ENCODE data around the gene GFRA1.

Gene GFRA1

GRCh38 chr10:116194061-116194460, 78.9 kb downstream of the GFRA1 start:
- peaks cover 2% of the 10 kb centered on the region; the same call in 1 of the 2 replicates for H3K4me1 ChIP-seq (ENCODE audit: control insufficient read depth, insufficient read depth, low read length)
- CTCF ChIA-PET: no interaction called here
- H3K27ac ChIP-seq (ENCODE audit: extremely low read depth, low read depth, low read length): no peak overlapping the region
- H3K9me3 ChIP-seq (ENCODE audit: control insufficient read depth, insufficient read depth, low read depth, low read length): no peaks in the 10 kb centered on the region
- H3K4me3 ChIP-seq (ENCODE audit: low read depth, low read length): no peak overlapping the region
- POLR2A ChIA-PET: no interaction called here
- TF ChIP-seq ZNF544 (tag by site-specific recombination; IDR thresholded peaks at IDR 0.05) (no peak), SCRT1 (tag by site-specific recombination; IDR thresholded peaks at IDR 0.05; ENCODE audit: borderline replicate concordance) (no peak), ZFP69B (tag by site-specific recombination; IDR thresholded peaks at IDR 0.05) (no peak), ZNF777 (tag by site-specific recombination; IDR thresholded peaks at IDR 0.05; ENCODE audit: borderline replicate concordance) (no peak), ZNF830 (tag by site-specific recombination; IDR thresholded peaks at IDR 0.05; ENCODE audit: low read depth) (no peak), ZNF561 (tag by site-specific recombination; IDR thresholded peaks at IDR 0.05; ENCODE audit: borderline replicate concordance) (no peak), ZNF660 (tag by site-specific recombination; IDR thresholded peaks at IDR 0.05) (no peak), BCL11A (tag by site-specific recombination; IDR thresholded peaks at IDR 0.05; ENCODE audit: low read depth) (no peak), ZNF449 (tag by site-specific recombination; IDR thresholded peaks at IDR 0.05) (no peak), ZNF274 (IDR thresholded peaks at IDR 0.05; ENCODE audit: low read length) (no peak), ZNF274 (tag by site-specific recombination; IDR thresholded peaks at IDR 0.05; ENCODE audit: borderline replicate concordance) (no peak), ZNF513 (tag by site-specific recombination; IDR thresholded peaks at IDR 0.05) (no peak), ZNF555 (tag by site-specific recombination; conservative IDR thresholded peaks at IDR 0.05) (no peak), OVOL3 (tag by site-specific recombination; IDR thresholded peaks at IDR 0.05) (no peak)
- TF ChIP-seq, protein P1, sequence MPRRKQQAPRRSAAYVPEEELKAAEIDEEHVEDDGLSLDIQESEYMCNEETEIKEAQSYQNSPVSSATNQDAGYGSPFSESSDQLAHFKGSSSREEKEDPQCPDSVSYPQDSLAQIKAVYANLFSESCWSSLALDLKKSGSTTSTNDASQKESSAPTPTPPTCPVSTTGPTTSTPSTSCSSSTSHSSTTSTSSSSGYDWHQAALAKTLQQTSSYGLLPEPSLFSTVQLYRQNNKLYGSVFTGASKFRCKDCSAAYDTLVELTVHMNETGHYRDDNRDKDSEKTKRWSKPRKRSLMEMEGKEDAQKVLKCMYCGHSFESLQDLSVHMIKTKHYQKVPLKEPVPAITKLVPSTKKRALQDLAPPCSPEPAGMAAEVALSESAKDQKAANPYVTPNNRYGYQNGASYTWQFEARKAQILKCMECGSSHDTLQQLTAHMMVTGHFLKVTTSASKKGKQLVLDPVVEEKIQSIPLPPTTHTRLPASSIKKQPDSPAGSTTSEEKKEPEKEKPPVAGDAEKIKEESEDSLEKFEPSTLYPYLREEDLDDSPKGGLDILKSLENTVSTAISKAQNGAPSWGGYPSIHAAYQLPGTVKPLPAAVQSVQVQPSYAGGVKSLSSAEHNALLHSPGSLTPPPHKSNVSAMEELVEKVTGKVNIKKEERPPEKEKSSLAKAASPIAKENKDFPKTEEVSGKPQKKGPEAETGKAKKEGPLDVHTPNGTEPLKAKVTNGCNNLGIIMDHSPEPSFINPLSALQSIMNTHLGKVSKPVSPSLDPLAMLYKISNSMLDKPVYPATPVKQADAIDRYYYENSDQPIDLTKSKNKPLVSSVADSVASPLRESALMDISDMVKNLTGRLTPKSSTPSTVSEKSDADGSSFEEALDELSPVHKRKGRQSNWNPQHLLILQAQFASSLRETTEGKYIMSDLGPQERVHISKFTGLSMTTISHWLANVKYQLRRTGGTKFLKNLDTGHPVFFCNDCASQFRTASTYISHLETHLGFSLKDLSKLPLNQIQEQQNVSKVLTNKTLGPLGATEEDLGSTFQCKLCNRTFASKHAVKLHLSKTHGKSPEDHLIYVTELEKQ (tag by site-specific recombination; IDR thresholded peaks at IDR 0.05; ENCODE audit: borderline replicate concordance): no peak
- TF ChIP-seq, protein P2, sequence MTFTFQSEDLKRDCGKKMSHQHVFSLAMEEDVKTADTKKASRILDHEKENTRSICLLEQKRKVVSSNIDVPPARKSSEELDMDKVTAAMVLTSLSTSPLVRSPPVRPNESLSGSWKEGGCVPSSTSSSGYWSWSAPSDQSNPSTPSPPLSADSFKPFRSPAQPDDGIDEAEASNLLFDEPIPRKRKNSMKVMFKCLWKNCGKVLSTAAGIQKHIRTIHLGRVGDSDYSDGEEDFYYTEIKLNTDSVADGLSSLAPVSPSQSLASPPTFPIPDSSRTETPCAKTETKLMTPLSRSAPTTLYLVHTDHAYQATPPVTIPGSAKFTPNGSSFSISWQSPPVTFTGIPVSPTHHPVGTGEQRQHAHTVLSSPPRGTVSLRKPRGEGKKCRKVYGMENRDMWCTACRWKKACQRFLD (tag by site-specific recombination; IDR thresholded peaks at IDR 0.05): no peak
- TF ChIP-seq, protein P3, sequence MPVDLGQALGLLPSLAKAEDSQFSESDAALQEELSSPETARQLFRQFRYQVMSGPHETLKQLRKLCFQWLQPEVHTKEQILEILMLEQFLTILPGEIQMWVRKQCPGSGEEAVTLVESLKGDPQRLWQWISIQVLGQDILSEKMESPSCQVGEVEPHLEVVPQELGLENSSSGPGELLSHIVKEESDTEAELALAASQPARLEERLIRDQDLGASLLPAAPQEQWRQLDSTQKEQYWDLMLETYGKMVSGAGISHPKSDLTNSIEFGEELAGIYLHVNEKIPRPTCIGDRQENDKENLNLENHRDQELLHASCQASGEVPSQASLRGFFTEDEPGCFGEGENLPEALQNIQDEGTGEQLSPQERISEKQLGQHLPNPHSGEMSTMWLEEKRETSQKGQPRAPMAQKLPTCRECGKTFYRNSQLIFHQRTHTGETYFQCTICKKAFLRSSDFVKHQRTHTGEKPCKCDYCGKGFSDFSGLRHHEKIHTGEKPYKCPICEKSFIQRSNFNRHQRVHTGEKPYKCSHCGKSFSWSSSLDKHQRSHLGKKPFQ (tag by site-specific recombination; IDR thresholded peaks at IDR 0.05): no peak
- no peaks in the 10 kb centered on the region for H3K36me3 ChIP-seq (ENCODE audit: control insufficient read depth in 2 of 2, insufficient read depth in 1 of 2, low read length in 2 of 2)

Data from HEK293 (cell line).